Glutamatergic neuron (in vitro differentiated cells): ENCODE measurements around the gene AGR2. TPM values are rescaled to one million over a fixed set of nuclear protein-coding genes. Genes with fewer than 3 reads are reported as not detected.

Experiments used
- DNase-seq: peaks from one replicate; pipeline ENCODE4 v3.0.0; 2022
- H3K27ac Mint-ChIP-seq: one replicate; pipeline ENCODE4 v1.8.0; 2020; ENCODE audit warnings: mild to moderate bottlenecking, mixed read lengths, inconsistent platforms; ENCODE audit not compliant: unreplicated experiment
- H3K27me3 Mint-ChIP-seq: one replicate; pipeline ENCODE4 v1.8.0; 2020; ENCODE audit warnings: mild to moderate bottlenecking, moderate library complexity, mixed read lengths, inconsistent platforms; ENCODE audit not compliant: unreplicated experiment
- H3K36me3 Mint-ChIP-seq: one replicate; pipeline ENCODE4 v1.8.0; 2020; ENCODE audit warnings: mild to moderate bottlenecking, mixed read lengths, inconsistent platforms; ENCODE audit not compliant: unreplicated experiment
- H3K4me1 Mint-ChIP-seq: one replicate; pipeline ENCODE4 v1.8.0; 2020; ENCODE audit warnings: mild to moderate bottlenecking, low read depth, mixed read lengths, inconsistent platforms; ENCODE audit not compliant: unreplicated experiment
- H3K4me3 Mint-ChIP-seq: one replicate; pipeline ENCODE4 v1.8.0; 2020; ENCODE audit warnings: mild to moderate bottlenecking, mixed read lengths, inconsistent platforms; ENCODE audit not compliant: unreplicated experiment
- H3K9me3 Mint-ChIP-seq: one replicate; pipeline ENCODE4 v1.8.0; 2020; ENCODE audit warnings: mild to moderate bottlenecking, moderate library complexity, mixed read lengths, inconsistent platforms; ENCODE audit not compliant: unreplicated experiment
- CTCF ChIP-seq: fragments of 200-600 bp; sonication (generic); IDR thresholded peaks from one replicate; pipeline ENCODE4 v1.5.0; 2021; ENCODE audit not compliant: partially characterized antibody, unreplicated experiment
- total RNA-seq: library from RNA; stranded (reverse); fragmentation: NEBNext Ultra II Directional; extraction: Animal tissue kit (Norgen Biotek cat#: 25700); gene quantifications from one replicate; pipeline ENCODE4 v1.2.1, GENCODE V29; 2021; ENCODE audit not compliant: unreplicated experiment

AGR2 gene
- total RNA-seq, 1 donor from 2014 or later: not detected

GRCh38 chr7:16801111-16801542, 3.7 kb downstream of the AGR2 start:
- peaks cover 2% of the 10 kb centered on the region for H3K9me3 Mint-ChIP-seq
- no peaks in the 10 kb centered on the region for H3K27me3 Mint-ChIP-seq
- H3K27ac Mint-ChIP-seq: no peak overlapping the region
- peak; percentile 53 for TF ChIP-seq CTCF
- no peaks in the 10 kb centered on the region for H3K36me3 Mint-ChIP-seq
- H3K4me3 Mint-ChIP-seq: no peak overlapping the region
- DNase-seq: no peak
- peaks cover 2% of the 10 kb centered on the region for H3K4me1 Mint-ChIP-seq

- H3K4me1 Mint-ChIP-seq: peaks cover 23% of the 10 kb centered on the region
- DNase-seq: no peak
- H3K4me3 Mint-ChIP-seq: no peak overlapping the region
- H3K27ac Mint-ChIP-seq: peak overlapping the region; percentile 75
- peaks cover 4% of the 10 kb centered on the region for H3K9me3 Mint-ChIP-seq
- H3K36me3 Mint-ChIP-seq: no peaks in the 10 kb centered on the region
- no peak for TF ChIP-seq CTCF
- H3K27me3 Mint-ChIP-seq: no peaks in the 10 kb centered on the region
Observed at GRCh38 chr7:16795624-16796023, 9.2 kb downstream of the AGR2 start.

GRCh38 chr7:16794986-16795385, 9.8 kb downstream of the AGR2 start:
- H3K27me3 Mint-ChIP-seq: no peaks in the 10 kb centered on the region
- no peak for DNase-seq
- peaks cover 23% of the 10 kb centered on the region for H3K4me1 Mint-ChIP-seq
- peaks cover 4% of the 10 kb centered on the region for H3K9me3 Mint-ChIP-seq
- TF ChIP-seq CTCF: no peak
- H3K4me3 Mint-ChIP-seq: peak overlapping the region; percentile 48
- no peaks in the 10 kb centered on the region for H3K36me3 Mint-ChIP-seq
- peak overlapping the region; percentile 64 for H3K27ac Mint-ChIP-seq

GRCh38 chr7:16791905-16792698, 12.7 kb downstream of the AGR2 start:
- H3K4me3 Mint-ChIP-seq: no peak overlapping the region
- H3K27ac Mint-ChIP-seq: peak overlapping the region; percentile 24
- H3K4me1 Mint-ChIP-seq: peaks cover 25% of the 10 kb centered on the region
- H3K36me3 Mint-ChIP-seq: no peaks in the 10 kb centered on the region
- peaks cover 4% of the 10 kb centered on the region for H3K9me3 Mint-ChIP-seq
- no peaks in the 10 kb centered on the region for H3K27me3 Mint-ChIP-seq
- TF ChIP-seq CTCF: no peak
- no peak for DNase-seq

- no peaks in the 10 kb centered on the region for H3K36me3 Mint-ChIP-seq
- no peaks in the 10 kb centered on the region for H3K27me3 Mint-ChIP-seq
- H3K9me3 Mint-ChIP-seq: peaks cover 4% of the 10 kb centered on the region
- no peak overlapping the region for H3K4me3 Mint-ChIP-seq
- H3K4me1 Mint-ChIP-seq: peaks cover 24% of the 10 kb centered on the region
- DNase-seq: no peak
- no peak for TF ChIP-seq CTCF
- no peak overlapping the region for H3K27ac Mint-ChIP-seq
Observed at GRCh38 chr7:16791071-16791470, 13.7 kb downstream of the AGR2 start.
